ENCODE data around the gene ABI3BP.

- TF ChIP-seq CTCF (IDR thresholded peaks at IDR 0.05; ENCODE audit: insufficient read depth, low read length, poor library complexity, severe bottlenecking) (no peak), EZH2phosphoT487 (conservative IDR thresholded peaks at IDR 0.05; ENCODE audit: low read length) (no peak)
Observed at GRCh38 chr3:101026244-101026643, 33.0 kb upstream of the ABI3BP start.

All from SU-DHL-6 (cell line).